Astrocyte (in vitro differentiated cells and primary cell): ENCODE results near the gene TPO. TPM values are rescaled to one million over a fixed set of nuclear protein-coding genes. Genes with fewer than 3 reads are reported as not detected.

Experiments used
- DNase-seq: peaks from one replicate; pipeline ENCODE4 v3.0.0-alpha.2; 2010; ENCODE audit warnings: low read depth
- FAIRE-seq: peaks from 2 replicates; lab custom pipeline; 2011; peaks lifted over from hg19 to GRCh38; lab: Jason Lieb, UNC
- H2AFZ ChIP-seq: 2 replicates; pipeline ENCODE4 v1.6.0; 2012; ENCODE audit warnings: low read depth, low read length, inconsistent platforms
- H3K27ac ChIP-seq: 2 replicates; pipeline ENCODE4 v1.5.1; 2011; ENCODE audit warnings: low read depth, low read length, inconsistent platforms
- H3K27me3 ChIP-seq: 2 replicates; pipeline ENCODE4 v1.6.0; 2011; ENCODE audit warnings: low read length, inconsistent platforms; ENCODE audit not compliant: insufficient read depth
- H3K36me3 ChIP-seq: 2 replicates; pipeline ENCODE4 v1.5.1; 2011; ENCODE audit warnings: low read length, inconsistent platforms; ENCODE audit not compliant: insufficient read depth
- H3K4me1 ChIP-seq: 2 replicates; pipeline ENCODE4 v1.5.1; 2011; ENCODE audit warnings: low read length, inconsistent platforms; ENCODE audit not compliant: insufficient read depth
- H3K4me2 ChIP-seq: 2 replicates; pipeline ENCODE4 v1.6.0; 2012; ENCODE audit warnings: low read length, inconsistent platforms
- H3K4me3 ChIP-seq: 2 replicates; pipeline ENCODE4 v1.5.1; 2011; ENCODE audit warnings: low read depth, mild to moderate bottlenecking, low read length, inconsistent platforms; ENCODE audit not compliant: insufficient read depth
- H3K79me2 ChIP-seq: 2 replicates; pipeline ENCODE4 v1.6.0; 2012; ENCODE audit warnings: mild to moderate bottlenecking, low read length, inconsistent platforms; ENCODE audit not compliant: insufficient read depth
- H3K9ac ChIP-seq: 2 replicates; pipeline ENCODE4 v1.6.0; 2012; ENCODE audit warnings: mild to moderate bottlenecking, low read length, inconsistent platforms
- H3K9me3 ChIP-seq: 2 replicates; pipeline ENCODE4 v1.5.1; 2012; ENCODE audit warnings: low read depth, mild to moderate bottlenecking, low read length, inconsistent platforms; ENCODE audit not compliant: insufficient read depth
- H4K20me1 ChIP-seq: 2 replicates; pipeline ENCODE4 v1.6.0; 2012; ENCODE audit warnings: low read length, inconsistent platforms; ENCODE audit not compliant: insufficient read depth
- H3K27ac Mint-ChIP-seq: one replicate; pipeline ENCODE4 v1.8.0; 2021; ENCODE audit warnings: mild to moderate bottlenecking, mixed read lengths; ENCODE audit not compliant: unreplicated experiment
- H3K27me3 Mint-ChIP-seq: one replicate; pipeline ENCODE4 v1.8.0; 2021; ENCODE audit warnings: low read depth, mixed read lengths; ENCODE audit not compliant: unreplicated experiment
- H3K36me3 Mint-ChIP-seq: one replicate; pipeline ENCODE4 v1.8.0; 2021; ENCODE audit warnings: low read depth, mixed read lengths; ENCODE audit not compliant: unreplicated experiment
- H3K4me1 Mint-ChIP-seq: one replicate; pipeline ENCODE4 v1.8.0; 2021; ENCODE audit warnings: low read depth, mixed read lengths; ENCODE audit not compliant: unreplicated experiment
- H3K4me3 Mint-ChIP-seq: one replicate; pipeline ENCODE4 v1.8.0; 2021; ENCODE audit warnings: mild to moderate bottlenecking, moderate library complexity, mixed read lengths; ENCODE audit not compliant: unreplicated experiment
- H3K9me3 Mint-ChIP-seq: one replicate; pipeline ENCODE4 v1.8.0; 2021; ENCODE audit warnings: mild to moderate bottlenecking, mixed read lengths; ENCODE audit not compliant: unreplicated experiment
- CTCF ChIP-seq: IDR thresholded peaks from 2 replicates; pipeline ENCODE4 v1.5.1; 2011; ENCODE audit warnings: low read depth, mild to moderate bottlenecking, inconsistent platforms, low read length, moderate library complexity; ENCODE audit not compliant: insufficient read depth
- EZH2 ChIP-seq: IDR thresholded peaks from 2 replicates; pipeline ENCODE4 v1.6.1; 2012; ENCODE audit warnings: mild to moderate bottlenecking, low read length, inconsistent platforms; ENCODE audit not compliant: insufficient read depth
- total RNA-seq: library from RNA; stranded (reverse); gene quantifications from 2 replicates; pipeline ENCODE4 v1.2.1, GENCODE V29; 2021

TPO gene
- total RNA-seq, 1 donor from 2014 or later, result not detected

GRCh38 chr2:1427086-1427485 lies 13.8 kb downstream of the TPO start:
- Histone ChIP-seq H3K4me3 (no peak overlapping the region), H3K36me3 (no peaks in the 10 kb centered on the region), H3K9ac (no peak overlapping the region), H3K9me3 (peaks cover 3% of the 10 kb centered on the region), H3K27ac (no peak overlapping the region), H2AFZ (no peak overlapping the region), H4K20me1 (no peaks in the 10 kb centered on the region), H3K4me2 (no peak overlapping the region), H3K79me2 (no peaks in the 10 kb centered on the region), H3K4me1 (no peaks in the 10 kb centered on the region), H3K27me3 (no peaks in the 10 kb centered on the region)
- Mint-ChIP-seq H3K36me3 (no peaks in the 10 kb centered on the region), H3K4me1 (no peaks in the 10 kb centered on the region), H3K27ac (no peak overlapping the region), H3K4me3 (no peak overlapping the region), H3K9me3 (peaks cover 5% of the 10 kb centered on the region), H3K27me3 (peaks cover 14% of the 10 kb centered on the region)
- no peak for DNase-seq
- FAIRE-seq, result no peak
- TF ChIP-seq EZH2, result no peak
- TF ChIP-seq CTCF, result no peak

GRCh38 chr2:1429895-1430294 lies 16.6 kb downstream of the TPO start:
- H3K9me3 ChIP-seq, result peaks cover 3% of the 10 kb centered on the region
- Mint-ChIP-seq H3K4me1 (no peaks in the 10 kb centered on the region), H3K4me3 (no peak overlapping the region), H3K9me3 (peaks cover 3% of the 10 kb centered on the region), H3K27me3 (peaks cover 10% of the 10 kb centered on the region), H3K27ac (no peak overlapping the region), H3K36me3 (no peaks in the 10 kb centered on the region)
- H3K27me3 ChIP-seq, result no peaks in the 10 kb centered on the region
- no peaks in the 10 kb centered on the region for H4K20me1 ChIP-seq
- H3K4me1 ChIP-seq, result no peaks in the 10 kb centered on the region
- H3K4me2 ChIP-seq, result no peak overlapping the region
- no peaks in the 10 kb centered on the region for H3K79me2 ChIP-seq
- H3K9ac ChIP-seq, result no peak overlapping the region
- H3K36me3 ChIP-seq, result no peaks in the 10 kb centered on the region
- H3K27ac ChIP-seq, result no peak overlapping the region
- DNase-seq, result no peak
- FAIRE-seq, result no peak
- H2AFZ ChIP-seq, result no peak overlapping the region
- TF ChIP-seq CTCF (no peak), EZH2 (no peak)
- H3K4me3 ChIP-seq, result no peak overlapping the region

- FAIRE-seq (no peak), DNase-seq (no peak)
- H3K27ac ChIP-seq, result no peak overlapping the region
- Mint-ChIP-seq H3K4me1 (no peaks in the 10 kb centered on the region), H3K27ac (no peak overlapping the region), H3K9me3 (no peaks in the 10 kb centered on the region), H3K36me3 (no peaks in the 10 kb centered on the region), H3K4me3 (no peak overlapping the region), H3K27me3 (peaks cover 6% of the 10 kb centered on the region)
- H3K9me3 ChIP-seq, result peaks cover 3% of the 10 kb centered on the region
- no peaks in the 10 kb centered on the region for H3K4me1 ChIP-seq
- no peaks in the 10 kb centered on the region for H3K27me3 ChIP-seq
- no peaks in the 10 kb centered on the region for H3K79me2 ChIP-seq
- no peak overlapping the region for H3K4me2 ChIP-seq
- H2AFZ ChIP-seq, result no peak overlapping the region
- no peaks in the 10 kb centered on the region for H3K36me3 ChIP-seq
- H4K20me1 ChIP-seq, result no peaks in the 10 kb centered on the region
- no peak overlapping the region for H3K4me3 ChIP-seq
- no peak for TF ChIP-seq CTCF
- TF ChIP-seq EZH2, result no peak
- no peak overlapping the region for H3K9ac ChIP-seq
Observed at GRCh38 chr2:1430491-1430890, 17.2 kb downstream of the TPO start.
